Measurements from ENCODE around the gene LGR6. TPM values are rescaled to one million over a fixed set of nuclear protein-coding genes. Genes with fewer than 3 reads are reported as not detected.

Gene LGR6
- total RNA-seq, 6 experiments from 2014 or later: 0.17 to 2.0 (median 1.0) TPM

- H3K4me1 ChIP-seq: peaks cover 0 to 19% (median 6%) of the 10 kb centered on the region in 4 donors
- H3K27me3 ChIP-seq: no peaks in the 10 kb centered on the region
- WGBS (ENCODE audit: insufficient coverage, low coverage, low lambda C conversion rate, missing lambda C conversion rate): 87% methylated on average over 5 of the region's 5 CpGs
- H3K4me3 ChIP-seq: no peak overlapping the region
- H3K9me3 ChIP-seq: no peaks in the 10 kb centered on the region
- intact Hi-C loops (cut with DNase I): loop anchor here in 1 of 2 donors (10.0 kb wide), 1 partner anchor 251 kb away; no protein-coding TSS in a partner anchor
- TF ChIP-seq POLR2A (IDR thresholded peaks at IDR 0.05): no peak
- TF ChIP-seq CTCF (IDR thresholded peaks at IDR 0.05): no peak
- ATAC-seq (no peak), DNase-seq (no peak)
- no peak overlapping the region for H3K27ac ChIP-seq
- H3K36me3 ChIP-seq: no peaks in the 10 kb centered on the region
These were observed 47.3 kb upstream of the LGR6 start for GRCh38 chr1:202146279-202146678.

GRCh38 chr1:202146993-202147392 lies 46.6 kb upstream of the LGR6 start:
- DNase-seq (no peak), ATAC-seq (no peak)
- 64% methylated on average over 2 of the region's 3 CpGs for WGBS (ENCODE audit: insufficient coverage, low coverage, low lambda C conversion rate, missing lambda C conversion rate)
- H3K27ac ChIP-seq: no peak overlapping the region
- H3K9me3 ChIP-seq: no peaks in the 10 kb centered on the region
- no peaks in the 10 kb centered on the region for H3K36me3 ChIP-seq
- intact Hi-C loops (cut with DNase I): loop anchor here in 1 of 2 donors (10.0 kb wide), 1 partner anchor 252 kb away; no protein-coding TSS in a partner anchor
- peaks cover 0 to 15% (median 6%) of the 10 kb centered on the region in 4 donors for H3K4me1 ChIP-seq
- H3K4me3 ChIP-seq: no peak overlapping the region
- TF ChIP-seq CTCF (IDR thresholded peaks at IDR 0.05): no peak
- no peak for TF ChIP-seq POLR2A (IDR thresholded peaks at IDR 0.05)
- H3K27me3 ChIP-seq: no peaks in the 10 kb centered on the region

- WGBS (ENCODE audit: insufficient coverage, low coverage, low lambda C conversion rate, missing lambda C conversion rate): 82% methylated on average over 2 of the region's 4 CpGs
- Histone ChIP-seq H3K4me3 (no peak overlapping the region), H3K9me3 (no peaks in the 10 kb centered on the region), H3K4me1 (peaks cover 0 to 5% (median 2%) of the 10 kb centered on the region in 4 donors), H3K27me3 (no peaks in the 10 kb centered on the region), H3K36me3 (no peaks in the 10 kb centered on the region), H3K27ac (no peak overlapping the region)
- DNase-seq (no peak), ATAC-seq (no peak)
- no peak for TF ChIP-seq CTCF (IDR thresholded peaks at IDR 0.05)
- no peak for TF ChIP-seq POLR2A (IDR thresholded peaks at IDR 0.05)
- intact Hi-C loops (cut with DNase I): loop anchor here in 1 of 2 donors (10.0 kb wide), 1 partner anchor 254 kb away; no protein-coding TSS in a partner anchor
These were observed 45.2 kb upstream of the LGR6 start for GRCh38 chr1:202148391-202148790.

- H3K4me3 ChIP-seq: no peak overlapping the region
- H3K27ac ChIP-seq: no peak overlapping the region
- H3K9me3 ChIP-seq: no peaks in the 10 kb centered on the region
- H3K4me1 ChIP-seq: peaks cover 0 to 5% (median 2%) of the 10 kb centered on the region in 4 donors
- TF ChIP-seq CTCF (IDR thresholded peaks at IDR 0.05) (no peak), POLR2A (IDR thresholded peaks at IDR 0.05) (no peak)
- ATAC-seq (no peak), DNase-seq (no peak)
- H3K36me3 ChIP-seq: no peaks in the 10 kb centered on the region
- H3K27me3 ChIP-seq: no peaks in the 10 kb centered on the region
- intact Hi-C loops (cut with DNase I): loop anchor here in 1 of 2 donors (10.0 kb wide), 1 partner anchor 255 kb away; no protein-coding TSS in a partner anchor
- 72% methylated on average over 3 of the region's 4 CpGs for WGBS (ENCODE audit: insufficient coverage, low coverage, low lambda C conversion rate, missing lambda C conversion rate)
These were observed 44.0 kb upstream of the LGR6 start for GRCh38 chr1:202149566-202149965.

Measured in right lobe of liver (tissue), 6 donors.